ENCODE data around the gene CSF1.

The CSF1 gene

DNA sequence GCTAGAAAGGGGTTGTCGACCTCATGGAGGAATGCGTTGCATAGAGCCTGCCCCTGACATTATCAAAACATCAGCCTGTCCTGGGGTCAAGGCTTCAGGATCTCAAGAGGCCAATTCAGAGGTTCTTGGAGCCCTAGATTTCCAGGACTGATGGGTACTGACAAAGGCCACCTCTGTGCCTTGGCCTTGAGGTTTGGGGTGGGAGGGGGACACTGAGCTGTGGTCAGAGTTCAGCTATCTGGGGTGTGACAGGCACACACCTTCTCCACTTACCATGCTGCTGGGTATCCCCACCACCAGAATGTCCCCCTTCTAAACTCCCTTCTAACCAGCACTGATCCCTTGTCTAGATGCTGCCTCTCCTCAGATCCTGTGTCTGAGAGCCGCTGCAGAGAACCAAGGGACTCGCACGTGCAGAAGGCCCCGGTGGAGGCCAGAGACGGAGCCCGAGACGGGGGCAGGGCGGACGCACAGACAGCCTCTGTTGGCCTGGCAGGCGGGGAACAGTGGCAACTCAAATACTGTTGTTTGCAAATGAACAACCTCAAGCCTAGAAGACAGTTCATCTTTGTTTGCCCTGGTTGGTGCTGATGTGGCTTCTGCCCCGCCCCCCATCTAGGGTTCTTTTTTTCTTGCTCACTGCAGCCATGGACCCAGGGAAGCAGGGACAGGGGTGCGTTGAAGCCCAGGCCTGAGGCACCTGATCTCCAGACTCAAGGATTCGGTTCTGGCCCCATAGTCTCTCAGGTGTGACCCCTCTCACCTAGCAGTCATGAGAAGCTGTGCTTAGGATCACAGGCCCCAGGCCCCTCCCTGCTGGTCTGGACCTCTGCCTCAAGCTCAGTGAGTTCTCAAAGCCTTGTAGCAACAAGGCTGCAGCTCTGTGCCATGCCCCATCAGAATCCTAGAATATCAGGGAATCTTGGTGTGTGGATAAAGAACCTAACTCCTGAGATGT, 28.1 kb upstream of the CSF1 start:
- no peak for DNase-seq (ENCODE audit: low read depth in 3 of 3)

DNA sequence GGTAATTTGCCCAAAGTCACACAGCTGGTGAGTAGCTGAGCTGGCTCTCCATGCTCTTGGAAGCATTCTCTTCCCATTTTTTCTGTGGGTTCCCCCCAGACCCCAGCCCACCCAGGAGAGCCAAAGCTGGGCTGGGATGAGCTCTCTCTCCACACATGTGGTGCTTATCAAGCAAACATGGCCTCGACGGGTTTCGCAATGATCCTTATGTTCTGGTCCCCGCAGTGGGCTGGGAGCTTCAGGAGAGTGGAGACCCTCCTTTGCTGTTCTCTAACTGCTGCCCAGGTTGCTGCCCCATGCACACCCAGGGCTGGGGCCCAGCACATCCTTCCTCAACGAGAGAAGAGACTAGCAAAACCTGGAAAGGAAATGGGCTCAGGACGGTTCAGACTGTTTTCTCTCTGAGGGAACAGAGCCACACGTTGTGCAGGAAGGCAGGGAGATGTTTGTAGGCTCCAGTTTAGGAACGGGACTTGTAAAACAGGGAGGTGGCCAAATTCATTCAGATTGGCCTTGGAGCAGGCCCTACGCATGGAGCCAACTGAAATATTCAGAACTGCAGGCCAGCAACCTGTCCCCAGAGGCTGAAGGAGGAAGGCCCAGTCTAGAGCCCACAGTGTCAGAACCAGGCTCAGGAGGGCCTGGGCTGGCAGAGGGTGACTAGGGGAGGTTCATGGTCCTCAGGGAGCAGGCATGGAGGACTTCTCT, 27.2 kb upstream of the CSF1 start:
- no peak for DNase-seq (ENCODE audit: low read depth in 3 of 3)

DNA sequence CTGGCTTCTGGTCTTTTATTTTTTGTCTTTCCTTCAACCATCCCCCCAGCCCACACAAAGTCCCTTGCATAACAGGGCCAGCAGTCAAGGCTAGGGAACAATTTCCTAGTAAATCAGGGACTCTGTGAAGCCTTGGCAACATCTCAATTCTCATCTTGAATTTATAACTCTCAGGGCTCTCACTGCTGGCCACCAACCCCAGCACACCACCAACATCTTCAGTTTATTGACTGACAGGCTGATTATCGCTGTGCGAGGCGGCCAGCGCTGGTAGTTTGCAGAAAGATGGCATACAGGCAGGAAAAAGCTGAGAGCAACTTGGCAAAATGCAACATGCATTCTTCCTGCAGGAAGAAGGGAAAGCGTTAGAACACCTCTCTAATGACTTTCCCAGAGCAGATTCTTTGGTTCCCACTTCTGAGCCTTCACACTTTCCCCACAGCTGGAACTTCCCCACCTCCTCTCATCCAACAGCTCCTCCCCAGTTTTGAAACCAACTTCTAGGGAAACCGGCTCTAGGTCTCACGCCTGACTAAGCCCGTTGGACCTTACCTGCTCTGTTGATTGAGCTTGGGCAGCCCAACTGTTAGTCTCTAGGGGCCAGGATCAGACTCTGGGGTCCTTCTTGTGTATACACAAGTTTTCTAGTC, 26.3 kb upstream of the CSF1 start:
- DNase-seq (ENCODE audit: low read depth in 3 of 3), result no peak

DNA sequence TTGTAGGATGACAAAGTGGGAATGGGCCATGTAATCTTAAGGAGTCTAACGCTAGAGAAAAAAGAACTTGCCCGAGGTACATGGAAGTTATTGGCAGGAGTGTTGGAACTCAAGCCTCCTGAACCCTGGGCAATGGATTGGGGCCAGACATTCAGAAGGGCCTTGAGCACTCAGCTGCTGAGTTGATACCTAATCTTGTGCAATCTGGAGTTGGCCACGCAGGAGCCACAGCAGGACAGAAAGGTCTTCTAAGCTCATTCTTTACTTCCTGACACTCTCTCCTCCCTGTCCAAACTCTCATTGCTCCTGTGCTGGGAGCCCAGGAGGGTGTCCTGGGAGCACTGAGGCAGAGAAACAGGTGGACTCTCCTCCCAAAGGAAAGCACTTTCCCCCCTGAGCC, 25.1 kb upstream of the CSF1 start:
- DNase-seq (ENCODE audit: low read depth in 3 of 3), result no peak

DNA sequence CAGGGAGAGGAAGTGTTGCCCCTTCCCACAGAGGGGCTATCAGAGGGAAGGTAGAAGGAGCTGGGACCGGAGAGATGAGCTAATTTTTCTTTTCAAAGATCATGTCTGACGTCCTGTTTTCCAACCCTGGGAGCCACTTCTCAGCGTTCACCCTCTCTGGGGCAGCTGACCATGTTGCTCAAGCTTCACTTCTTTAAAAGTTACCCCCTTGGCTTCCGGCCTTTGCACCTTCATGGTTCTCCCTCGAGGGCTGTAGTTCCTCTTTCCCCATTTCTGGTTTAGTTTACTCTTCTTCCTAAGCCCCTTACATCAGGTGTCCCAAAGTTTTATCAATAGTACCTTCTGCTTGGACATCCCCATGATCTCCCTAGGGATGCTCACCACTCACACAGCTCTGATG, 23.8 kb upstream of the CSF1 start:
- no peak for DNase-seq (ENCODE audit: low read depth in 3 of 3)

DNA sequence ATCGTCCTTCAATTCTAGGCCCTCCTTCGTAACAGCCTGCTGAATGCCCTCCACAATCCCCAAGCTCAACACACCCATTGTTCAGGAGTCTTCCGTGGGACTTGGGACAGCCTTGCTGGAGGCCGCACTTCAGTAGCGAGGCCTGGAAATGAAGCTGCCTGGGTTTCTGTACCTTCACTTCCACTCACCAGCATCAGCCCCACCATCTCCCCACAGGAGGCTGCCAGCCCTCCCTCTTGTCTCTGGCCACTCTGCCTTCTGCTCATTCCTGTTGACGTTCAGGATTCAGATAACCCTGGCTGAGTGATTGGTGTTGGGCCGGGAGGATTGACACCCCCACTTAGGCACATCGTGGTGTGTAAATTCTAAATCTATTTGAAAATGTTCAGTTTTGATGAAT, 23.4 kb upstream of the CSF1 start:
- DNase-seq (ENCODE audit: low read depth in 3 of 3), result no peak

DNA sequence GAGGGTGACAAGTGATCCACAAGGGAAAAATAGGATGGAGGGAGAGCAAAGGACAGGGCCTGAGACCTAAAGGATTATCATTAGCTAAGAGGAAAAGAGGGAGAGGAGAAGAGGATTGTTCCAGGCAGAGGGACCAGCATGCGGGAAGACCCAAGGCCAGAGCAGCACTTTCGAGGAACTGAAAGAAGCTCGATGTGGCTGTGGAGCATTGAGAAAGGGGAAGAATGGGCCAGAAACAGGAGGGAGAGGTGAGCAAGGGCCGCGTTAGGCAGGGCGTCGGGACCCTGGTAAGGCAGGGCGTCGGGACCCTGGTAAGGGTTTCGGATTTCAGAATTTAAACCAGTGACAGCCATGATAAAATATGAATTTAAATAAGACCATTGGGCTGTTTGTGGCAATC, 22.8 kb upstream of the CSF1 start:
- DNase-seq (ENCODE audit: low read depth in 3 of 3), result no peak

DNA sequence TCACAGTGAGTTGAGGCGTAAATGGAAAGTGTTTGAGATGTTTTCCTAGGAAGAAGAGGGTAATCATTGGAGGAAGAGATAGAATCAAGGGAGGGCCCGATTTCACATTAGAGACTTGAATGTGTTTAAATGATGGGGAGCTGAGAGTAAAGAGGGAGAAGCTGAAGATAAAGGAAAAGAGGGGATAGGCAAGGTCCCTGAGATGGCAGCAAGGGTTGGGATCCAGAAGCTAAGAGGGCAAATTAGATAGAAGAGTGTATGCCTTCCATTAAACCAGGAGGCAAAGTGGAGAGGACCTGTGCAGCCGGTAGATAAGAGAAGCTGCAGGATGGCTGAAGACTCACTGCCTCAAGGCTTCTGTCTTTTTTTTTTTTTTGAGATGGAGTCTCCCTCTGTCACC, 21.6 kb upstream of the CSF1 start:
- no peak for DNase-seq (ENCODE audit: low read depth in 3 of 3)

DNA sequence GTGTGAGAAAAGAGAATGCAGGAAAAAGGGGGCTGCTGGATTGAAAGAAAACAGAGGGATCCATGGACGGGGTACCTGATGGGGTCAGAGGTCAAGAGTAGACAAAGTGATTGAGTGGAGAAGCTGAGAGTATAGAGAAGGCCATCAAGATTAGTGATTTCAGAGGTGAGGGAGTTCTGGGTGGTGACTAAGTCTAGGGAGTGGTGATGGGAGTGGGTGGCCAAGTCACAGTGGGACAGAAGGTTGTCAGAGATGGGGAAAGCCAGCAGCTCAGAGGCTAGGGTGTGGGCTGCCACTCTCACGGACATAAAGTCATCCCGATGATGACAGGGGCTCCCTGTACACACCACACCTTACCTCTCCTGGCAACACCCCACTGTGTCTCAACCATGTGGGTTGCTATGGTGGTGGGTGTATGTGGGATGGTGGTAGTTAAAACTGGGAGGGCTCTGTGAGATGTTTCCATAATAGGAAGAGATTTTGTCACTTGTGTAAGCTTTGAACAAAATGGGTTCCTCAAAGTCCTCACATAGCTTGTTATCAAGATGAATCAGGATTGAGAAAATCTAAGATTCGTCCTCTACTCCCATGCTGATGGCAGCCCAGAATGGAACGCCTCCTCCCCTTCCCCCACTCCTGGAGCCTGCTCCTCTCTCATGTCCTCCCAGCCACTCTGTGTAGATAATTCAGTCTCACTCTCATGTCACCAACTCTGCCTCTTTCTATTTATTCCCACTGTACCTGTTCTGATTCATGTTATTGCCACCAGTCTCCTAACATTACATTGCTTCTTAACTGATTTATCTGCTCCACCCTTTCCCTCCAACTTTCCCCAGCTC, 20.3 kb upstream of the CSF1 start:
- DNase-seq (ENCODE audit: low read depth in 3 of 3), result peak; percentile 17 to 66 (median 52)

DNA sequence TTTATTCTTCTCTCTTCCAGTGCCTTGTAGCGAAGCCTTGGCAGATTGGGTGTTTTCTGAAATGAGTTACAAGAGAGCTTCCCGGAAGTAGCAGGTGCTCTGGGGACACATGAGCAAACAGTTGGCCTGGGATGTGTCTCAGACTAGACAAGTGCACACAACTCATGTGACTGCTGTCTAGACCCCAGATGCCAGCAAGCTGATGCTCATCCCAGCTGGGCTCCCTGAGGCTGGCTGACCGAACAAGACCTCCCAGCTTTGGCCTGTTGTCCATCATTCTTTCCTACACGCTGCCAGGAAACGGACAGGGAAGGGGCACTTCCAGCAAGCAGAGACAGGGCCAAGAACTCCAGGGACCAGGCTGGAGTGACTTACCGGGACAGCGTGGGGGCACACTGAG, 18.7 kb upstream of the CSF1 start:
- DNase-seq (ENCODE audit: low read depth in 3 of 3), result no peak

DNA sequence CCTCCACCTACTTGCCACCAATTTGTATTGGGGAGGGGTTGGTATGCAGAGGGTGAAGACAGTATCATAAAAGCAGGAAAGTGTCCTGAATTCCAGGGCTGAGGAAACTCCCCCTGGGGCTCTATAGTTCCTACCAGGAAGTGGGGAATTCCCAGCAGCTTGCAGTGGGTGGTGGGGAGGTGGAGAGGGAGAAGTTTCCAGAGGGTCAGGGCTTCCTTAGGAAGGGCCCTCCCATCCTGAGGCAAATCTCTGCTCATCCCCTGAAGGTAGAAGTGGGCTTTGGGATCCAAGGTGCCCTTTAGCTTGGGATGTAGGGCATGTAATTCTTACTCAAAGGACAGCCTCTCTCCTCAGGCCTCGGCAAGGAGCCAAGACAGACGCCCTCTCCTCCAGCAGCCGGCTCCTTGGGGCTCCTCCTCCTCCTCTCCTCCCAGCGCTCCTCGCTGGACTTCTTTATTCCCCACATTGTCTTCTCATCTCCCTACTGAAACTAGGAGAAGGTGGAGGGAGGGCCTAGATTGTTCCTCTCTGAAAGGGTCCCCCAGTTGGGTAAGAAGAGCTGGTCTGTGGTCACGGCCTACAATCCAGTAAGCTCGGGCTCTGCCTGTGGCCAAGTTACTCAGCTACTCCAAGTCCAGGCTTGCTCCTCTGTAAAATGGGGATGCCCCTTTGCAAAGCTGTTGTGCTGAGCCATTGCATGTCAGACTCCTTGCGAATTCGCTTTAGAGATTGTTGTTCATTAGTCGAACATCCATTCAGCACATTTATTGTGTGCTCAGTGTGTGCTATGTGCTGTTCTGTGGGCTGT, 17.9 kb upstream of the CSF1 start:
- DNase-seq (ENCODE audit: low read depth in 3 of 3), result no peak

DNA sequence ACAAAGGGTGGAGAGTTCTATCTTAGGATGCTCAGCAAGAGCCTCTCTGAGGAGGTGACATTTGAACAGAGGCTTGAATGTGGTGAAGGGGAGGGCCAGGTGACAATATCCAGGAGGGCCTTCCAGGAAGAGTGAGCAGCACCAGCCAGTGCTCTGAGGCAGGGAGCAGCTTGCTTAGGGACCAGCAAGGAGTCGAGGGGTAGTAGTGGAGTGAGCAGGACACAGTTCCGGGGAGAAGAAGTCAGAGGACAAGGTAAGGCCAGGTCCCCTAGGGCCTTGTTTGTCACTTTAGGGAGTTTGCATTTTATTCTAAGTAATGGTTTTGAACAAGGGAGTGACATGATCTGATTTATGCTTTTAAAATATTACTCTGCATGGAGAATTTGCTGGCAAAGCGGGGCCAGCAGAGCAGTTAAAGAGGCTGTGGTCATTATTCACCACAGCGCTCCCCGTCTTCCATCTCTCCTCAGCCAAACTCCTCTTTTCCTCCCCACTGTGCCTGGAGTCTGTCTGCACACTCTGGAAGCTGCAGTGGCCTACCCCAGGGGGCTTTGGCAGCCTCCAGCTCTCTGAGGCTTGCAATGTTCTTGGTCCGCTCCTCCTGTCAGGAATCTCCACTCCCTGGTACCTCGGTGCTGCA, 17.0 kb upstream of the CSF1 start:
- DNase-seq (ENCODE audit: low read depth in 3 of 3), result no peak

DNA sequence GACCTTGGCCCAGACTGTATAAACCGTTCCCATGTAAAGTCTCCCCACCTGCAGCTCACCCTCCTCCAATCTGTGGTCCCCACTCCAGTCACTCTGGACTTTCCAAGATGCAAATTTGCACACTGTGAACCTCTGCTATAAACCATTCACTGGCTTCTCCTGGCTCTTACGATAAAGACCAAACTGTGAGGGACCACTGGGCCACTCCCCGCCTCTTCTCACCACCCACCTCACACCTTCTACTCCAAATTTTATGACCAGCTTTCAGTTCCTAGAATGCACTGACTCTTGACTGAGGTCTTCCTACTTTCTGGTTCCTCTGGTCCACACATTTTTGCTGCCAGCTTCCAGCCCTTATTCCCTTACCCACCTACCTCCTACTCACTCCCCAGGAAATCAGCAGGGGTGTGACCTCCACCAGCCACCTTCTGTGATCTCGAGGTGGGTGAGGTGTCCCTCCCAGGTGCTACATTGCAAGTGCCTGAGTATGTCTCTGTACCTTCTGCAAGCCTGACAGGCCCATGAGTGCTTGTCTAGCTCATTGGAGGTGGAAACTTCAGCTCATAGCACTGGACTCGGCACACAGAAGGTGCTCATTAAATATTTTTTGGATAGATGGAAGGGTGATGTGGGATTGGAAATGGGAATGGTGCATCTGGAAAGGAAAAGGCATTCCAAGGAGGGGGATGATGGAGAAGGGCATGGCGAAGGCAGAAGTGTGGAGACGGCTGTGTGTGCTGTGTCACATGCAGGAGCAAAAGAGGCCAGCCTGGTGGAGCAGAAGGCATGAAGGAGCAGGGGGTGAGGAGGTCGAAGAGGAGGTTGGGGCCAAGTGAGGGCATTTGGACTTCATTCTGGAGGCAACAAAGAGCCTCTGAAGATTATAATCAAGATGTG, 15.6 kb upstream of the CSF1 start:
- no peak for DNase-seq (ENCODE audit: low read depth in 3 of 3)

DNA sequence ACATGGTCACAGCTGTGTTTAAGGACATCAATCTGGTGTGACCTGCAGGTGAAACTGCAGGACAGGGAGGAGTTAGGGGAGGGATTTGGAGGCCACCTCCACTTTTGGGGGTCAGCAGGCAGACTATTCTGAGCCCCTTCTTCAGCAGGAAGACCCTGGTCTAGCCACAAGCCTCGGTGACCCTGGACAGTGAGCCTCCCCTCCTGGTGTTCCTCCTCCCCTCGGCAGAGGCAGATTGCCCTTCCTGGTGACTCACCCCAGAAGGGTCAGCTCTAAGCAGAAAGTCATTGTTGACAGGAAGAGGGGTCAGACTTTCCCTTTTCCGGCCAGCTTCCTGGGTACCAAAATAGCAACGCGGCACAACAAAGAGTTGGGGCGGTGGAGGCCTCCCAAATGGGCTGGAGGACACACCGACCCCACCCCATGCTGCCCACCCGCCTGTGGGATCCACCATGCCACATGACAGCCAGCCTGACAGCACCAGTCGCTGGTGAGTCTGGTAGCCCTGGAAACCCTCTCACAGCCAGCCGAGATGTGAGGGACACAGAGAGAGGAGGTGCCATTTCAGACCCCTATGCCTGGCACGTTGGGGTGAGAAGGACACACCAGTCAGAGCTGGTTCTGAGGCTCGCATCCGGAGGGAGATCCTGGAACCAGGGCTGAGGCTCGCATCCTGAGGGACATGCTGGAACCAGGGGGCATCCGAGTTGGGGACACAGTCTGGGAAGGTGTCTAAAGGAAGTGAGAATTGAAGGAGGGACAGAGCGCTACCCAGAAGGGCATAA, 14.7 kb upstream of the CSF1 start:
- no peak for DNase-seq (ENCODE audit: low read depth in 3 of 3)

DNA sequence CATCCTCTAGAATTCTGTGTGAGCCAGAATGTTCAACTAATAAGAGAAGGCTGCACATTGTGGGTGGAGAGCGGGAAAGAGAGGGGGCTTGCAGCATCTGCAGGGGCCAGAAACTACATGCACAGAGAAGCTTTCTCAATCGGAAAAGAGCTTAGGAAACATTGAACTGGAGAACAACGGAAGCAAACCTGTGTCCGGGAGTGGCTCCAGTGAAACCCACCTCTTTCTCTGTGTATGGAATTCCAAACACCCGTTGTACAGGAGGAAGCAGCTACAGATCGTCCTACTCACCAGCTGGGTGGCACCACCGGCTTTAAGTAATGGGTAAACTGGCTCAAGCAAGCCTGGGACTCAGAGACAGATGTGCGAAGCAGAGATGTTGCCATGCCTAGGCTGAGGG, 14.0 kb upstream of the CSF1 start:
- no peak for DNase-seq (ENCODE audit: low read depth in 3 of 3)

DNA sequence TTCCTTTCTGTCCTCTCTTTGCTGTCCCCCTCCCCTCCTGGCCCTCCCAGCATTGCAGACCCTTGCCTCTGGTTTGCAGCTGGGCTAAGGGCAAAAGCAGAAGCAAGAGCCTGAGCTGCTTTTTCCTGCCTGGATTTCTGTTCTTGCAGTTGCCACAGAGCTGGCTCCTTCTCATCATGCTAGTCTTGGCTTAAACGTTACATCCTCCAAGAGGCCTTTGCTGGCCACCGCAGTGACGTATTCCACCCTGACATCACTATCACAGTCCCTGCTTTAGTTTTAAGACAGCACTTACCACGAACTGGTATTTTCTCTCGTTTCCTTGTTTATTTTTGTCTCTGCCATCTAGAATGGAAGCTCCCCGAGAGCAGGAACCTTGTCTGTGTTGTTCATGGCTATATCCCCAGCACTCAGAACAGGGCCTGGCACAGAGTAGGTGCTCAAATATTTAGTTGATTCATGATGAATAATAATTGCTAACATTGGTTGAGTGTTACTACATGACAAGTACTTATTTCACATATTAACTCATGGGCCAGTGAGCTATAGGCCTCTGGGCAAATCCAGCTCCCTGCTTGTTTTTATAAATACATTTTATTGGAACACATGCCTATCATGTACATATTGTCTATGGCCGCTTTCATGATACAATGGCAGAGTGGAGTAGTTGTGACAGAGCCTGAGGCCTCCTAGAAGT, 13.2 kb upstream of the CSF1 start:
- DNase-seq (ENCODE audit: low read depth in 3 of 3), result no peak

DNA sequence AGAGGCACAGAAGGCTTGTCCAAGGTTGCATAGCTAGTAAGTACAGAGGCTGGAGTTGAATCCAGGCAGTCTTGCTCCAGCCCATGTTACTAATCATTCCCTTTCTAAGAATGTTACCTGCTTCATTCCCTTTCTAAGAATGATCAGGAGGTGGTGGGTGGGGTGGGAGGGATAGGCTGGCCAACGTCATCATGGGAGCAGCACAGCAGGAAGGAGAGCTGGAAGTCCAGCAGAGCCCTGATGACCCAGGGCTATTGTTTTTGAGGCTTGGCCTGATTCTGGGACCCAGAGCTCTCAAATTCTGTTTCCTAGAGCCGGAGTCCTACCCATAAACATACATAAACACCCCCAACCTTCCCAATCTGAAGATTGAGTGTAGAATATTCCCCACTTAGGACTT, 11.8 kb upstream of the CSF1 start:
- DNase-seq (ENCODE audit: low read depth in 3 of 3), result no peak

DNA sequence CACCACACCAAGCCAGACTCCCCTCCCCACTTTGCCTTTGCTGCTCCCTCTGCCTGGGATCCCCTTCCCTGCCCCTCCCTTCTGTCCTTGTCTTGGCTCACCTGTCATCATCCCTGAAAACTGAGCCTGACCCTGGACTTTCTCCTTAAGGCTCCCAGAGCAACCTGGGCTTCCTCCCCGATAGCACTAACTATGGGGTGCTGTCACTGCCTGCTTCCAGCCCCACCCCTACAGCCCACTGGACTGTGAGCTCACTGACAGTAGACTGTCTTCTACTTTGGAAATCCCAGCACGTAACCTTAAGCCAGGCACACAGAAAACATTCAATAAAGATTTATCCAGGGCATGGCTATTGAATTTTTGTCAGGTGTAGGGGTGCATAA, 9.5 kb upstream of the CSF1 start:
- no peak for DNase-seq (ENCODE audit: low read depth in 3 of 3)
